K562 (cell line): ENCODE measurements around the gene GOLIM4. TPM values are rescaled to one million over a fixed set of nuclear protein-coding genes. Genes with fewer than 3 reads are reported as not detected.

Experiments
- ATAC-seq: fragments of 200-7000 bp; cut with Tn5 transposase; 3 replicates; pipeline ENCODE4 v1.9.1; 2020; ENCODE audit warnings: moderate library complexity
- BruUV-seq: library from RNA; stranded (reverse); fragments of 400-500 nt; replicated peaks from 2 replicates; lab custom pipeline; 2021; lab: Mats Ljungman, UMichigan
- CTCF ChIA-PET: fragments of 300-600 bp; formaldehyde crosslinking; extraction: SDS; loops from one replicate; lab custom pipeline; 2021; ENCODE audit warnings: low intra/inter-chr PET ratio; lab: Yijun Ruan, JAX
- POLR2A ChIA-PET: fragments of 300-600, 350-650 bp; sonication (Branson Sonifier 250); formaldehyde crosslinking; extraction: SDS; loops from one replicate; lab custom pipeline; 2021; ENCODE audit warnings: antibody characterized with exemption, inconsistent platforms; lab: Yijun Ruan, JAX
- DNase-seq, 4 experiments: peaks; one replicate each; pipeline versions ENCODE4 v3.0.0 to v3.0.0-alpha.2; 2011 to 2018; ENCODE audit warnings: low spot score in 3 of 4, mixed read lengths in 3 of 4; ENCODE audit errors: extremely low read depth in 1 of 4
- FAIRE-seq: peaks from 2 replicates; lab custom pipeline; 2011; peaks lifted over from hg19 to GRCh38; lab: Jason Lieb, UNC
- H2AFZ ChIP-seq: 2 replicates; pipeline ENCODE4 v1.6.0; 2011; ENCODE audit warnings: low read depth, low read length, control low read depth, inconsistent platforms
- H3K27ac ChIP-seq: fragments of 200-600 bp; 3 replicates; pipeline ENCODE4 v1.8.0; 2011; ENCODE audit warnings: low read depth, mild to moderate bottlenecking, control low read depth, inconsistent platforms, low read length, moderate library complexity, mixed read lengths; ENCODE audit errors: extremely low read depth
- H3K27me3 ChIP-seq, 2 experiments: fragments of 300-600 bp in 1 of 2; 2 replicates in 1 of 2; 3 replicates in 1 of 2; pipeline versions ENCODE4 v1.6.0 to v1.8.0; 2011; ENCODE audit warnings: inconsistent platforms in 2 of 2, low read length in 2 of 2, mild to moderate bottlenecking in 1 of 2, mixed read lengths in 1 of 2, moderate library complexity in 1 of 2; ENCODE audit not compliant: control insufficient read depth in 2 of 2, insufficient read depth in 2 of 2
- H3K36me3 ChIP-seq: fragments of 300-600 bp; 3 replicates; pipeline ENCODE4 v1.8.0; 2011; ENCODE audit warnings: mild to moderate bottlenecking, low read length, inconsistent platforms; ENCODE audit not compliant: control insufficient read depth, insufficient read depth
- H3K4me1 ChIP-seq, 2 experiments: fragments of 200-600 bp in 1 of 2; replicated peaks in 1 of 2; 2 replicates in 1 of 2; 3 replicates in 1 of 2; pipeline versions ENCODE4 v1.5.1 to v1.8.0; 2011; ENCODE audit warnings: inconsistent platforms in 2 of 2, low read length in 2 of 2, mild to moderate bottlenecking in 1 of 2, mixed read lengths in 1 of 2, moderate library complexity in 1 of 2; ENCODE audit not compliant: control insufficient read depth in 2 of 2, insufficient read depth in 2 of 2
- H3K4me2 ChIP-seq: 2 replicates; pipeline ENCODE4 v1.6.1; 2011; ENCODE audit warnings: low read length, control low read depth, inconsistent platforms, mixed read lengths; ENCODE audit not compliant: insufficient read depth
- H3K4me3 ChIP-seq: fragments of 200-600 bp; sonication (generic), shearing (Covaris generic); 2 replicates; pipeline ENCODE4 v1.5.1; 2016; ENCODE audit warnings: control low read depth, inconsistent platforms
- H3K79me2 ChIP-seq: fragments of 200-600 bp; 3 replicates; pipeline ENCODE4 v1.8.0; 2011; ENCODE audit warnings: low read length, inconsistent platforms; ENCODE audit not compliant: control insufficient read depth, insufficient read depth
- H3K9ac ChIP-seq, 2 experiments: 2 replicates each; pipeline versions ENCODE4 v1.6.0 to v1.6.1; 2011; ENCODE audit warnings: low read depth in 2 of 2, low read length in 2 of 2, control low read depth in 1 of 2, inconsistent platforms in 1 of 2, mild to moderate bottlenecking in 1 of 2, mixed read lengths in 1 of 2; ENCODE audit not compliant: insufficient read depth in 1 of 2
- H3K9me1 ChIP-seq: one replicate; pipeline ENCODE4 v1.6.0; 2011; ENCODE audit warnings: inconsistent platforms, mild to moderate bottlenecking, low read length, moderate library complexity; ENCODE audit not compliant: control insufficient read depth, insufficient read depth
- H3K9me3 ChIP-seq: replicated peaks from 2 replicates; pipeline ENCODE4 v1.5.1; 2011; ENCODE audit warnings: low read depth, low read length, inconsistent platforms; ENCODE audit not compliant: control insufficient read depth, insufficient read depth
- H4K20me1 ChIP-seq: replicated peaks from 2 replicates; pipeline ENCODE4 v1.6.1; 2011; ENCODE audit warnings: low read length, inconsistent platforms, mixed read lengths; ENCODE audit not compliant: control insufficient read depth, insufficient read depth
- CBX2 ChIP-seq: fragments of 200-600 bp; sonication (generic); IDR thresholded peaks from one replicate; pipeline ENCODE4 v1.6.1; 2012; ENCODE audit warnings: mild to moderate bottlenecking, low read length, inconsistent platforms; ENCODE audit not compliant: insufficient read depth, poor library complexity, severe bottlenecking
- EGR1 ChIP-seq: fragments of 450-650 bp; conservative IDR thresholded peaks from 2 replicates; pipeline ENCODE4 v1.6.1; 2017; ENCODE audit warnings: mild to moderate bottlenecking
- ELF1 ChIP-seq: fragments of 200-800 bp; sonication (Bioruptor generic); IDR thresholded peaks from 2 replicates; pipeline ENCODE4 v1.6.1; 2016; ENCODE audit warnings: missing genetic modification characterization, missing compliant biosample characterization
- RAD51 ChIP-seq: fragments of 450-650 bp; IDR thresholded peaks from 2 replicates; pipeline ENCODE4 v1.7.1; 2016; ENCODE audit warnings: low read depth, mild to moderate bottlenecking, borderline replicate concordance
- SREBF2 ChIP-seq: sonication (generic); formaldehyde crosslinking; IDR thresholded peaks from 2 replicates; pipeline ENCODE4 v1.4.0; 2020; ENCODE audit warnings: mild to moderate bottlenecking, missing genetic modification reagents
- TEAD2 ChIP-seq: fragments of 450-650 bp; IDR thresholded peaks from 2 replicates; pipeline ENCODE4 v1.6.1; 2016; ENCODE audit warnings: missing genetic modification characterization, control low read depth, missing compliant biosample characterization
- TSC22D4 ChIP-seq: fragments of 450-650 bp; IDR thresholded peaks from 2 replicates; pipeline ENCODE4 v1.6.1; 2016; ENCODE audit warnings: missing genetic modification characterization, missing biosample characterization, control low read depth
- ZBTB49 ChIP-seq: sonication (generic); formaldehyde crosslinking; IDR thresholded peaks from 2 replicates; pipeline ENCODE4 v1.8.0; 2022; ENCODE audit warnings: missing genetic modification reagents, mild to moderate bottlenecking, borderline replicate concordance
- ZBTB7A ChIP-seq: IDR thresholded peaks from 2 replicates; pipeline ENCODE4 v1.6.1; 2011; ENCODE audit warnings: low read depth, mild to moderate bottlenecking, low read length, moderate library complexity, borderline replicate concordance; ENCODE audit not compliant: control insufficient read depth
- ZNF23 ChIP-seq: fragments of 250-450 bp; sonication (Bioruptor Pico); IDR thresholded peaks from 2 replicates; pipeline ENCODE4 v1.4.0; 2020; ENCODE audit warnings: mild to moderate bottlenecking
- ZNF347 ChIP-seq: fragments of 450-650 bp; formaldehyde crosslinking; IDR thresholded peaks from 2 replicates; pipeline ENCODE4 v1.4.0; 2020; ENCODE audit warnings: low read depth, mild to moderate bottlenecking, moderate library complexity
- ZNF583 ChIP-seq: fragments of 250-450 bp; sonication (Bioruptor Pico); IDR thresholded peaks from 2 replicates; pipeline ENCODE4 v1.4.0; 2020
- WGBS: fragments of 100-300 bp; shearing (Covaris generic); methylation state at CpG from one replicate; pipeline ENCODE4 v1.1.6; 2016; ENCODE audit warnings: low coverage, mixed read lengths; ENCODE audit not compliant: insufficient coverage; ENCODE audit errors: missing lambda C conversion rate; 5-methylcytosine and 5-hydroxymethylcytosine counted together
- in situ Hi-C: fragments of 300-500 bp; cut with MboI; formaldehyde crosslinking; loops from 4 replicates; pipeline ENCODE4 v1.15.0; 2018; ENCODE audit warnings: inconsistent platforms, mixed read lengths
- intact Hi-C: fragments of 100-400 bp; cut with micrococcal nuclease; formaldehyde crosslinking; loops from 2 replicates; pipeline ENCODE4 v1.14.2; 2022
- polyA plus RNA-seq, 8 experiments: library from polyadenylated mRNA; depleted of rRNA in 4 of 8; stranded (reverse) in 5 of 8; unstranded in 3 of 8; fragments of >200 nt; fragmentation: Nextera tagmentation in 2 of 8; fragmentation: Illumina TruSeq in 1 of 8; extraction: Ambion mirVana in 2 of 8; extraction: Trizol in 1 of 8; gene quantifications; 2 replicates each; pipeline versions ENCODE4 v1.2.1 to v1.2.3, GENCODE V29; 2011 to 2014; ENCODE audit warnings: inconsistent platforms in 1 of 8, missing spikeins in 1 of 8
- total RNA-seq, 7 experiments: library from RNA; depleted of rRNA in 6 of 7; stranded (reverse); fragments of >200 nt in 6 of 7; fragmentation: Illumina TruSeq in 2 of 7; extraction: Trizol in 2 of 7; gene quantifications; 2 replicates each; pipeline versions ENCODE4 v1.2.1 to v1.2.3, GENCODE V29; 2011 to 2021; ENCODE audit warnings: low replicate concordance in 1 of 7

Gene GOLIM4
- total and polyA plus RNA-seq, 9 of the 15 experiments (the other 6 are each of a cell fraction or from before 2014, with no cell fraction given): 9.3 to 39.4 (median 31.0) TPM

GRCh38 chr3:168029705-168030104, 66.0 kb downstream of the GOLIM4 start:
- no peaks in the 10 kb centered on the region for H3K9me3 ChIP-seq
- CTCF ChIA-PET: no interaction called here
- TF ChIP-seq ZNF347 (CRISPR knock-in tag): no peak
- no peak for TF ChIP-seq CBX2
- TF ChIP-seq RAD51: no peak
- no peak for TF ChIP-seq TEAD2 (tag)
- TF ChIP-seq EGR1: no peak
- TF ChIP-seq ELF1: no peak
- no peak for TF ChIP-seq ZNF23 (CRISPR knock-in tag)
- TF ChIP-seq ZNF583 (CRISPR knock-in tag): no peak
- no peak for TF ChIP-seq ZBTB7A
- no peak for TF ChIP-seq ZBTB49
- TF ChIP-seq TSC22D4: no peak
- TF ChIP-seq SREBF2: no peak
- no peak overlapping the region for H2AFZ ChIP-seq
- H3K4me2 ChIP-seq: no peak overlapping the region
- no peak for DNase-seq
- in situ Hi-C loops (no loop called here), intact Hi-C loops (no loop called here)
- H3K9me1 ChIP-seq: no peaks in the 10 kb centered on the region
- peaks cover 78% of the 10 kb centered on the region for H3K36me3 ChIP-seq
- WGBS: 97% methylated on average over 5 of the region's 7 CpGs
- H3K27me3 ChIP-seq: no peaks in the 10 kb centered on the region
- H3K79me2 ChIP-seq: 0 out of 3 replicates have a peak, but pooled peaks cover 2% of the 10 kb centered on the region
- peaks cover 0 to 11% of the 10 kb centered on the region in 2 experiments; a peak in 3 of 5 replicates for H3K4me1 ChIP-seq
- H3K27ac ChIP-seq: no peak overlapping the region
- BruUV-seq: no TSS peak
- H3K4me3 ChIP-seq: no peak overlapping the region
- H4K20me1 ChIP-seq: no peaks in the 10 kb centered on the region
- POLR2A ChIA-PET: interaction anchor here (1.1 to 1.5 kb wide), 4 partner anchors 10 to 65 kb away, joined by 3 to 4 read pairs (median 3); no protein-coding TSS in a partner anchor
- ATAC-seq: no peak
- no peak for FAIRE-seq
- H3K9ac ChIP-seq: no peak overlapping the region
